BJ (cell line): ENCODE measurements around the gene FAM174C. TPM values are rescaled to one million over a fixed set of nuclear protein-coding genes. Genes with fewer than 3 reads are reported as not detected.

ENCODE experiments used
- CTCF ChIA-PET: fragments of 350-600 bp; formaldehyde crosslinking; extraction: SDS; loops from one replicate; lab custom pipeline; 2021; ENCODE audit warnings: antibody characterized with exemption, inconsistent platforms; lab: Yijun Ruan, JAX
- POLR2A ChIA-PET: fragments of 300-600 bp; sonication (Branson Sonifier 250); formaldehyde crosslinking; extraction: SDS; loops from one replicate; lab custom pipeline; 2021; ENCODE audit warnings: antibody characterized with exemption; lab: Charles Lee
- DNase-seq: peaks from one replicate; pipeline ENCODE4 v3.0.0-alpha.2; 2011; ENCODE audit warnings: low read depth
- H3K27me3 ChIP-seq: 2 replicates; pipeline ENCODE4 v1.6.0; 2011; ENCODE audit warnings: low read length; ENCODE audit not compliant: control insufficient read depth, insufficient read depth
- H3K36me3 ChIP-seq: 2 replicates; pipeline ENCODE4 v1.5.1; 2011; ENCODE audit warnings: low read length; ENCODE audit not compliant: control insufficient read depth, insufficient read depth
- H3K4me3 ChIP-seq: 2 replicates; pipeline ENCODE4 v1.5.1; 2011; ENCODE audit warnings: low read depth, mild to moderate bottlenecking, control low read depth, low read length
- CTCF ChIP-seq: IDR thresholded peaks from 2 replicates; pipeline ENCODE4 v1.5.1; 2011; ENCODE audit warnings: low read depth, mild to moderate bottlenecking, control low read depth, inconsistent platforms, low read length, moderate library complexity; ENCODE audit not compliant: insufficient read depth
- polyA plus RNA-seq: library from polyadenylated mRNA; depleted of rRNA; stranded (reverse); fragments of >200 nt; gene quantifications from 2 replicates; pipeline ENCODE4 v1.2.3, GENCODE V29; 2011

Gene FAM174C
- polyA plus RNA-seq, 1 experiment, result 37.5 TPM

GRCh38 chr19:1234955-1235380 lies 40.4 kb upstream of the FAM174C start:
- CTCF ChIA-PET, result no interaction called here

GRCh38 chr19:1235625-1236538 lies 39.4 kb upstream of the FAM174C start:
- no peak for TF ChIP-seq CTCF
- peak overlapping the region; percentile 90 for H3K4me3 ChIP-seq
- ChIA-PET CTCF (no interaction called here), POLR2A (no interaction called here)
- no peak for DNase-seq
- H3K27me3 ChIP-seq, result no peaks in the 10 kb centered on the region
- H3K36me3 ChIP-seq, result peaks cover 10% of the 10 kb centered on the region

More at GRCh38 chr19:1234955-1235380, 40.4 kb upstream of the FAM174C start:
- Histone ChIP-seq H3K27me3 (no peaks in the 10 kb centered on the region), H3K36me3 (peaks cover 10% of the 10 kb centered on the region), H3K4me3 (no peak overlapping the region)
- POLR2A ChIA-PET, result no interaction called here
- TF ChIP-seq CTCF, result no peak
- no peak for DNase-seq

GRCh38 chr19:1236576-1236975 lies 38.8 kb upstream of the FAM174C start:
- ChIA-PET CTCF (no interaction called here), POLR2A (no interaction called here)
- no peak for TF ChIP-seq CTCF
- DNase-seq, result no peak
- Histone ChIP-seq H3K36me3 (peaks cover 10% of the 10 kb centered on the region), H3K4me3 (peak overlapping the region; percentile 90), H3K27me3 (no peaks in the 10 kb centered on the region)

GRCh38 chr19:1237027-1237659 lies 38.2 kb upstream of the FAM174C start:
- CTCF ChIA-PET, result no interaction called here
- Histone ChIP-seq H3K36me3 (peaks cover 10% of the 10 kb centered on the region), H3K27me3 (no peaks in the 10 kb centered on the region), H3K4me3 (peak overlapping the region; percentile 90)
- POLR2A ChIA-PET, result no interaction called here
- TF ChIP-seq CTCF, result no peak
- no peak for DNase-seq

- no peak for TF ChIP-seq CTCF
- ChIA-PET POLR2A (interaction anchor here (0.8 kb wide), 1 partner anchor 31 kb away, joined by 3 read pairs; the partner anchor contains the start of gene CIRBP), CTCF (interaction anchor here (0.6 to 1.6 kb wide), 6 partner anchors 9 to 257 kb away, joined by 3 to 6 read pairs (median 3); partner anchors contain the start of gene WDR18)
- Histone ChIP-seq H3K27me3 (no peaks in the 10 kb centered on the region), H3K36me3 (peaks cover 10% of the 10 kb centered on the region), H3K4me3 (peak within 1 kb of the TSS; percentile 90)
- no peak for DNase-seq
These were observed 37.5 kb upstream of the FAM174C start, which contains the start of gene CBARP for GRCh38 chr19:1237754-1238368. CBARP (minus strand) TSS chr19:1238005; CDS start chr19:1236100, 1,905 bp downstream.
